Kidney (tissue), 14 donors: ENCODE measurements around the gene LRRC75A. TPM values are rescaled to one million over a fixed set of nuclear protein-coding genes. Genes with fewer than 3 reads are reported as not detected.

ENCODE experiments used
- DNase-seq, 5 donors: peaks; one replicate each; pipeline ENCODE4 v3.0.0-alpha.2; 2013 to 2020
- FAIRE-seq: peaks from 2 replicates; lab custom pipeline; 2012; peaks lifted over from hg19 to GRCh38; lab: Jason Lieb, UNC
- H3K27ac ChIP-seq, 2 donors: one replicate each; pipeline ENCODE4 v1.7.0; 2013; ENCODE audit warnings: low read depth in 2 of 2, low read length in 2 of 2, inconsistent platforms in 1 of 2
- H3K27me3 ChIP-seq: one replicate; pipeline ENCODE4 v1.7.1; 2013; ENCODE audit warnings: low read length, inconsistent platforms; ENCODE audit not compliant: control insufficient read depth, insufficient read depth
- H3K36me3 ChIP-seq, 3 donors: one replicate each; pipeline versions ENCODE4 v1.7.0 to v1.7.1; 2013; ENCODE audit warnings: low read length in 3 of 3, control low read depth in 1 of 3, inconsistent platforms in 1 of 3; ENCODE audit not compliant: insufficient read depth in 3 of 3, control insufficient read depth in 2 of 3
- H3K4me1 ChIP-seq, 3 donors: one replicate each; pipeline versions ENCODE4 v1.7.0 to v1.7.1; 2013; ENCODE audit warnings: low read length in 3 of 3, inconsistent platforms in 1 of 3, low read depth in 1 of 3; ENCODE audit not compliant: control insufficient read depth in 2 of 3, insufficient read depth in 2 of 3
- H3K4me3 ChIP-seq, 3 donors: one replicate each; pipeline versions ENCODE4 v1.7.0 to v1.8.1; 2013; ENCODE audit warnings: low read length in 3 of 3, control low read depth in 1 of 3, inconsistent platforms in 1 of 3
- H3K9ac ChIP-seq, 3 donors: one replicate each; pipeline versions ENCODE4 v1.7.0 to v1.7.1; 2013; ENCODE audit warnings: low read length in 3 of 3, control low read depth in 1 of 3, inconsistent platforms in 1 of 3
- H3K9me3 ChIP-seq, 3 donors: one replicate each; pipeline versions ENCODE4 v1.7.0 to v1.7.1; 2013; ENCODE audit warnings: low read length in 3 of 3, control low read depth in 1 of 3, inconsistent platforms in 1 of 3; ENCODE audit not compliant: control insufficient read depth in 2 of 3, insufficient read depth in 1 of 3
- intact Hi-C: fragments of 100-400 bp; cut with DNase I; formaldehyde crosslinking; loops from one replicate; pipeline ENCODE4 v1.11.1; 2022
- polyA plus RNA-seq: library from polyadenylated mRNA; stranded (reverse); fragments of 350-450 nt; fragmentation: Illumina TruSeq; extraction: RNeasy Lipid Tissue Mini Kit (QIAGEN cat#74804); gene quantifications from one replicate; pipeline ENCODE4 v1.2.3, GENCODE V29; 2014; ENCODE audit warnings: low read depth, low replicate concordance; ENCODE audit not compliant: insufficient read depth
- total RNA-seq: library from RNA; stranded (reverse); fragmentation: NEBNext Ultra II Directional; extraction: Animal tissue kit (Norgen Biotek cat#: 25700); gene quantifications from one replicate; pipeline ENCODE4 v1.2.1, GENCODE V29; 2021
- TF ChIP-seq, protein P1 (sequence below): IDR thresholded peaks from 3 replicates; pipeline ENCODE4 v1.5.1; 2012; ENCODE audit warnings: mild to moderate bottlenecking, moderate library complexity, borderline replicate concordance; ENCODE audit not compliant: insufficient read depth; ENCODE audit errors: extremely low read depth
- donor health status: control.
- donor health status: control.
- donor health status: control.
- donor health status: control.
- donor health status: control.
- donor health status: DM: yes; HTN: yes; CAD: no.
- donor health status: Normal renal cell carcinoma (clear cell type).

The LRRC75A gene
- total and polyA plus RNA-seq, 2 donors from 2014 or later: 2.5 to 2.6 TPM

DNA sequence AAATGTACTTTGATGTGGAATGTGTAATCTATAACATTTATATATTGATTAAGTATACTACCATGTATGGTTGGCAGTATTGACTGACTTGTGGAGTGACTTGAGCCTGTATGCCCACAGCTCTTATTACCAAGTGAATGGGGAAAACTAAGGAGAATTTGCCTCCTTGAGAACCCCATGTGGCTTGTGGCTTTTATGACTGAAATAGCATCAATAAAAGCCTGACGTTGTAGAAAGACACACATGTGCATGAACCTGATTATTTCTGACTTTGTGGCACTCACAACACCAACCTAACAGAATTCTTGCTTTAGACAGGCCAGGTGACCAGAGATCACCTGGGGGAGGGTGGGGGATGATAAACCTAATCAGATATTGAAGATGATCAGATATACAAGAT lies 2.1 kb upstream of the LRRC75A start:
- H3K9me3 ChIP-seq: no peaks in the 10 kb centered on the region
- intact Hi-C loops: no loop called here
- TF ChIP-seq, protein P1, sequence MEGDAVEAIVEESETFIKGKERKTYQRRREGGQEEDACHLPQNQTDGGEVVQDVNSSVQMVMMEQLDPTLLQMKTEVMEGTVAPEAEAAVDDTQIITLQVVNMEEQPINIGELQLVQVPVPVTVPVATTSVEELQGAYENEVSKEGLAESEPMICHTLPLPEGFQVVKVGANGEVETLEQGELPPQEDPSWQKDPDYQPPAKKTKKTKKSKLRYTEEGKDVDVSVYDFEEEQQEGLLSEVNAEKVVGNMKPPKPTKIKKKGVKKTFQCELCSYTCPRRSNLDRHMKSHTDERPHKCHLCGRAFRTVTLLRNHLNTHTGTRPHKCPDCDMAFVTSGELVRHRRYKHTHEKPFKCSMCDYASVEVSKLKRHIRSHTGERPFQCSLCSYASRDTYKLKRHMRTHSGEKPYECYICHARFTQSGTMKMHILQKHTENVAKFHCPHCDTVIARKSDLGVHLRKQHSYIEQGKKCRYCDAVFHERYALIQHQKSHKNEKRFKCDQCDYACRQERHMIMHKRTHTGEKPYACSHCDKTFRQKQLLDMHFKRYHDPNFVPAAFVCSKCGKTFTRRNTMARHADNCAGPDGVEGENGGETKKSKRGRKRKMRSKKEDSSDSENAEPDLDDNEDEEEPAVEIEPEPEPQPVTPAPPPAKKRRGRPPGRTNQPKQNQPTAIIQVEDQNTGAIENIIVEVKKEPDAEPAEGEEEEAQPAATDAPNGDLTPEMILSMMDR: no peak
- H3K9ac ChIP-seq: no peak overlapping the region
- H3K4me3 ChIP-seq: no peak overlapping the region
- H3K36me3 ChIP-seq: no peaks in the 10 kb centered on the region
- no peak overlapping the region for H3K27ac ChIP-seq
- FAIRE-seq (no peak), DNase-seq (no peak)
- no peaks in the 10 kb centered on the region for H3K27me3 ChIP-seq
- H3K4me1 ChIP-seq: peaks cover 0 to 10% (median 0%) of the 10 kb centered on the region in 3 donors

DNA sequence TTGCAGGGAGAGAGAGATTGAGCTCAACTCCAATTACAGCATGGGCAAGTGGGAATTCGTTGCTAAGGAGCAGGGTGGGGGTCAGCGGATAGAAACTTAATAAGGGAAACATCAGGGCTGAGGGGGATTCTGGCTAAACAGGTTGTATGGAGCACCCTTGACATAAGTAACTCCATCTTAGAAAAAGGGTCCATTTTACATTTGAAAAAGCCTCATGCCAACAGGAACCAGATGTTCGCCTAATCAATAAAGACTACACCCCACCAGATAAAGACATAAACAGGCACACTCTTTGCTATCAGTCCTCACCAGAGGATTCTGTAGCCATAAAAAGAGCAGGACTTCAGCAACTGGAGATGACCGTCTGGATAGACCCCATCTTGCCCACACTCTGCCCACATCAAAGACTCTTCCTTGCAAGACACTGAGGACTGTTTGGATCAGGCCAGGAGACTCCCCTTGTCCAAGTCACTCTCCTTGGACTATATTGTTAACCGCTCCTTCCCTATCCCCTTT lies 1.6 kb upstream of the LRRC75A start:
- Histone ChIP-seq H3K27me3 (no peaks in the 10 kb centered on the region), H3K4me1 (peaks cover 0 to 13% (median 0%) of the 10 kb centered on the region in 3 donors), H3K9ac (no peak overlapping the region), H3K9me3 (no peaks in the 10 kb centered on the region), H3K36me3 (no peaks in the 10 kb centered on the region), H3K4me3 (no peak overlapping the region), H3K27ac (no peak overlapping the region)
- intact Hi-C loops: no loop called here
- TF ChIP-seq, protein P1: no peak
- DNase-seq (no peak), FAIRE-seq (no peak)

DNA sequence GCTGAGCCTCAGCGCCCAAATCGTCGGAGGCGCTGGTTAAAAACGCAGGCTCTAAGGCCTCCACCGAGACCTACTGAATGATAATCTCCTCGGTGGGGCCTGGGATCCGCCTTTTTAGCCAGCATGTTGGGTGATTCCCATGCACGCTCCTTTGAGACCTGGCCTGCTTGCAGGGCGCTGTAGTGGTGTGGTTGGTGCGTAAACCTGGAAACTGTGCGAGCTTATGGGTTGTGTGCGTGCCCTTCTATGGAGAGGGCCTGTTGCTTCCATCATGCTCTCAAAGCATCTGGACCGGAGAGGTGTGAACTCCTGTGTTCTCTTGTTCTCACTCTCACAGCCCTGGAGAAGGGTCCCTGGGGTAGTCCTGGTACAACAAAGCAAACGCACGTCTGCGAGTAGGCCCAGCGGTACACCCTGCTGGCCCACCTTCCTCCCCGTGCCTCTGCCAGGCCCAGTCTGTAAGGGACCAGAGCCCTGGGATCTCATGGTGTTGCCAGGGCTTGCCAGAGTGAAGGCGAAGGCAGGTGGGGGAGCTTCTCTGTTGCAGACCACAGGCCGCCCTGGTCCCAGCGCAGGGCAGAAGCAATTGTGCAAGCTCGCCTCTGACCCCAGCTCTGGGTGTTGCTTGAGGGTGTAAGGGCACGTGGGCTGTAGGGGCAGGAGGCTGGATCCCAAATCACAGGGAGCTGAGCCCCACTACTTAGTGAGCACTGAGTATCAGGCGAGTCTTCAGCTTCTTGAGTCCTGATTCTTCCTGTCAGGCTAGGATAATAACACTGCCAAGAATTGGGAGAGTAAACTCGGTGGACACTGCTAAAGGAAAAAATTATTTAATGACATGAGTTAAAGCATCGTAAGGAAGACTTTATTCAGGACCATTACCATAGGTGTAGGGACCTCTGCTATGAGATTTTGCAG lies 879 bp upstream of the LRRC75A start:
- H3K27ac ChIP-seq: no peak overlapping the region
- H3K9me3 ChIP-seq: no peaks in the 10 kb centered on the region
- peak overlapping the region in 1 of 3 donors; percentile 46 for H3K9ac ChIP-seq
- H3K4me3 ChIP-seq: peak overlapping the region in 1 of 3 donors; percentile 41
- FAIRE-seq: no peak
- intact Hi-C loops: no loop called here
- TF ChIP-seq, protein P1: no peak
- H3K4me1 ChIP-seq: peaks cover 0 to 14% (median 0%) of the 10 kb centered on the region in 3 donors
- no peak for DNase-seq
- H3K36me3 ChIP-seq: no peaks in the 10 kb centered on the region
- no peaks in the 10 kb centered on the region for H3K27me3 ChIP-seq
